Large intestine (tissue), 3 donors: Measurements from ENCODE around the gene TENM4. TPM values are rescaled to one million over a fixed set of nuclear protein-coding genes. Genes with fewer than 3 reads are reported as not detected.

Experiments used
- DNase-seq, 2 donors: peaks; one replicate each; pipeline versions ENCODE4 v3.0.0 to v3.0.0-alpha.2; 2013
- H3K27ac ChIP-seq: one replicate; pipeline ENCODE4 v1.5.1; 2013; ENCODE audit warnings: low read length
- H3K27me3 ChIP-seq: 2 replicates; pipeline ENCODE4 v1.6.1; 2013; ENCODE audit warnings: low read length; ENCODE audit not compliant: control insufficient read depth, insufficient read depth
- H3K36me3 ChIP-seq: 2 replicates; pipeline ENCODE4 v1.6.1; 2013; ENCODE audit warnings: low read length; ENCODE audit not compliant: control insufficient read depth, insufficient read depth
- H3K4me1 ChIP-seq: one replicate; pipeline ENCODE4 v1.6.1; 2013; ENCODE audit warnings: low read length; ENCODE audit not compliant: control insufficient read depth, insufficient read depth
- H3K4me3 ChIP-seq: one replicate; pipeline ENCODE4 v1.5.1; 2013; ENCODE audit warnings: low read length
- H3K9me3 ChIP-seq: one replicate; pipeline ENCODE4 v1.6.1; 2013; ENCODE audit warnings: mild to moderate bottlenecking, low read depth, low read length, moderate library complexity; ENCODE audit not compliant: control insufficient read depth
- WGBS: methylation state at CpG from one replicate; pipeline ENCODE4 v1.1.5; 2013; ENCODE audit warnings: low lambda C conversion rate; ENCODE audit not compliant: insufficient coverage; 5-methylcytosine and 5-hydroxymethylcytosine counted together
- polyA plus RNA-seq: library from polyadenylated mRNA; unstranded; fragments of 120-200 nt; gene quantifications from one replicate; pipeline ENCODE4 v1.2.1, GENCODE V29; 2013

The TENM4 gene
- polyA plus RNA-seq, 1 donor, result 2.1 TPM

GRCh38 chr11:78790784-78791183 is 650.0 kb downstream of the TENM4 start:
- H3K36me3 ChIP-seq, result no peaks in the 10 kb centered on the region
- DNase-seq, result no peak
- peaks cover 5% of the 10 kb centered on the region for H3K27me3 ChIP-seq
- no peaks in the 10 kb centered on the region for H3K4me1 ChIP-seq
- H3K9me3 ChIP-seq, result no peaks in the 10 kb centered on the region
- H3K4me3 ChIP-seq, result no peak overlapping the region
- no peak overlapping the region for H3K27ac ChIP-seq

GRCh38 chr11:78789375-78789774 is 651.5 kb downstream of the TENM4 start:
- H3K27ac ChIP-seq, result no peak overlapping the region
- DNase-seq, result no peak
- no peaks in the 10 kb centered on the region for H3K36me3 ChIP-seq
- no CpG with 5 or more reads among the region's 1 CpG for WGBS
- H3K4me3 ChIP-seq, result no peak overlapping the region
- no peaks in the 10 kb centered on the region for H3K9me3 ChIP-seq
- H3K27me3 ChIP-seq, result peaks cover 5% of the 10 kb centered on the region
- no peaks in the 10 kb centered on the region for H3K4me1 ChIP-seq

- DNase-seq, result no peak
- no CpG with 5 or more reads among the region's 1 CpG for WGBS
Measured at GRCh38 chr11:78788533-78788932, 652.3 kb downstream of the TENM4 start.

GRCh38 chr11:78787696-78788095 is 653.1 kb downstream of the TENM4 start:
- Histone ChIP-seq H3K9me3 (no peaks in the 10 kb centered on the region), H3K36me3 (no peaks in the 10 kb centered on the region), H3K4me3 (no peak overlapping the region), H3K27me3 (peaks cover 3% of the 10 kb centered on the region), H3K27ac (no peak overlapping the region), H3K4me1 (no peaks in the 10 kb centered on the region)
- DNase-seq, result no peak
- no CpG with 5 or more reads among the region's 3 CpGs for WGBS

More at GRCh38 chr11:78788533-78788932, 652.3 kb downstream of the TENM4 start:
- no peak overlapping the region for H3K4me3 ChIP-seq
- H3K4me1 ChIP-seq, result no peaks in the 10 kb centered on the region
- H3K9me3 ChIP-seq, result no peaks in the 10 kb centered on the region
- no peaks in the 10 kb centered on the region for H3K36me3 ChIP-seq
- H3K27ac ChIP-seq, result no peak overlapping the region
- H3K27me3 ChIP-seq, result peaks cover 5% of the 10 kb centered on the region

GRCh38 chr11:78786746-78787145 is 654.1 kb downstream of the TENM4 start:
- Histone ChIP-seq H3K9me3 (no peaks in the 10 kb centered on the region), H3K36me3 (no peaks in the 10 kb centered on the region), H3K27ac (no peak overlapping the region), H3K4me1 (no peaks in the 10 kb centered on the region), H3K4me3 (no peak overlapping the region), H3K27me3 (peaks cover 3% of the 10 kb centered on the region)
- WGBS, result no CpG with 5 or more reads among the region's 20 CpGs
- DNase-seq, result no peak

GRCh38 chr11:78786086-78786485 is 654.7 kb downstream of the TENM4 start:
- WGBS, result 22% methylated on average over 3 of the region's 5 CpGs
- no peaks in the 10 kb centered on the region for H3K4me1 ChIP-seq
- H3K9me3 ChIP-seq, result no peaks in the 10 kb centered on the region
- no peak for DNase-seq
- no peak overlapping the region for H3K4me3 ChIP-seq
- H3K36me3 ChIP-seq, result no peaks in the 10 kb centered on the region
- peaks cover 3% of the 10 kb centered on the region for H3K27me3 ChIP-seq
- H3K27ac ChIP-seq, result no peak overlapping the region

GRCh38 chr11:78784321-78785061 is 656.3 kb downstream of the TENM4 start:
- no peak overlapping the region for H3K4me3 ChIP-seq
- H3K27me3 ChIP-seq, result peaks cover 1% of the 10 kb centered on the region
- no peak for DNase-seq
- H3K4me1 ChIP-seq, result no peaks in the 10 kb centered on the region
- H3K9me3 ChIP-seq, result no peaks in the 10 kb centered on the region
- H3K36me3 ChIP-seq, result no peaks in the 10 kb centered on the region
- no peak overlapping the region for H3K27ac ChIP-seq
- no CpG with 5 or more reads among the region's 9 CpGs for WGBS

GRCh38 chr11:78783846-78784245 is 657.0 kb downstream of the TENM4 start:
- H3K36me3 ChIP-seq, result no peaks in the 10 kb centered on the region
- WGBS, result 67% methylated on average over 2 of the region's 5 CpGs

GRCh38 chr11:78783301-78783700 is 657.5 kb downstream of the TENM4 start:
- Histone ChIP-seq H3K9me3 (no peaks in the 10 kb centered on the region), H3K27me3 (peaks cover 2% of the 10 kb centered on the region), H3K4me3 (no peak overlapping the region), H3K4me1 (no peaks in the 10 kb centered on the region), H3K36me3 (no peaks in the 10 kb centered on the region), H3K27ac (no peak overlapping the region)
- no CpG with 5 or more reads among the region's 1 CpG for WGBS
- no peak for DNase-seq

More at GRCh38 chr11:78783846-78784245, 657.0 kb downstream of the TENM4 start:
- Histone ChIP-seq H3K9me3 (no peaks in the 10 kb centered on the region), H3K27ac (no peak overlapping the region), H3K27me3 (peaks cover 2% of the 10 kb centered on the region), H3K4me1 (no peaks in the 10 kb centered on the region), H3K4me3 (no peak overlapping the region)
- DNase-seq, result no peak

- Histone ChIP-seq H3K27ac (no peak overlapping the region), H3K36me3 (no peaks in the 10 kb centered on the region), H3K9me3 (no peaks in the 10 kb centered on the region), H3K4me1 (no peaks in the 10 kb centered on the region), H3K4me3 (no peak overlapping the region), H3K27me3 (peaks cover 2% of the 10 kb centered on the region)
- no CpG with 5 or more reads among the region's 2 CpGs for WGBS
- DNase-seq, result no peak
Measured at GRCh38 chr11:78782725-78783124, 658.1 kb downstream of the TENM4 start.

GRCh38 chr11:78780889-78781288 is 659.9 kb downstream of the TENM4 start:
- Histone ChIP-seq H3K9me3 (no peaks in the 10 kb centered on the region), H3K4me1 (no peaks in the 10 kb centered on the region), H3K36me3 (no peaks in the 10 kb centered on the region), H3K27me3 (peaks cover 2% of the 10 kb centered on the region), H3K4me3 (no peak overlapping the region), H3K27ac (no peak overlapping the region)
- 88% methylated on average over 3 of the region's 3 CpGs for WGBS
- DNase-seq, result no peak
